ENCODE results near the gene RIMBP2.

DNA sequence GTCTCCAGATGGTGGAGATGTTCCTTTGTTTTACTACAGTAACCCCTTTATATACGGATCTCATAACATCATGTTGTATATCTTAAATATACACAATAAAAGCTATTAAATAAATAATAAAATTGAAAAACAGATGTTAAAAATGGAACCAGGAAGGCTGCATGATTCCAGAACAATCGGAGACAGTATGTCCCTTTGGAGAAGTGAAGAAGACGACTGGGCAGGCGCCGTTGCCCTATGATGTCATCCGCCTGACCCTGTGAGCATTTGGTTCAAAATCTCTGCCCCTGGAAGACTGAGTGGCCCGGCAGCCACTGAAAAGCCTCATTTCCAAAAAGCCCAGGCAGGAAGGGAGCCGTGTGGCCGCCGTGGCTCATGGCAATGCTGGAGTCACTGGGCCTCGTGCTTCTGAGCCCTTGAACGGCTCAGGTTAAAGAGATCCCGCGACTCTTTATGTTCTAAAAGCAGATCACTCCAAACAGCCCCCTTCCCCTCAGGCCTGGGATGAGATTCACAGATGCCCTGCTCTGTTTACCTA lies 30.8 kb downstream of the RIMBP2 start:
- TF ChIP-seq CTCF (IDR thresholded peaks at IDR 0.05; ENCODE audit: insufficient read depth, low read length) (no peak), GABPA (IDR thresholded peaks at IDR 0.05; ENCODE audit: low read depth) (no peak)

All from HL-60 (cell line).